Sigmoid colon (tissue), 7 donors: ENCODE measurements around the gene SMIM10L2A. TPM values are rescaled to one million over a fixed set of nuclear protein-coding genes. Genes with fewer than 3 reads are reported as not detected.

Experiments used
- DNase-seq: peaks from one replicate; pipeline ENCODE4 v3.0.0-alpha.2; 2019
- H3K27ac ChIP-seq, 4 donors: fragments of 200-600 bp; sonication (generic); one replicate each; pipeline ENCODE4 v1.5.1; 2016 to 2019; ENCODE audit warnings: mild to moderate bottlenecking in 1 of 4
- H3K27me3 ChIP-seq, 3 donors: fragments of 200-600 bp; sonication (generic); one replicate each; pipeline ENCODE4 v1.5.1; 2019; ENCODE audit warnings: mild to moderate bottlenecking in 1 of 3
- H3K36me3 ChIP-seq, 4 donors: fragments of 200-600 bp; sonication (generic); one replicate each; pipeline ENCODE4 v1.5.1; 2016 to 2019
- H3K4me1 ChIP-seq, 4 donors: fragments of 200-600 bp; sonication (generic); one replicate each; pipeline ENCODE4 v1.5.1; 2017 to 2019
- H3K4me3 ChIP-seq, 4 donors: fragments of 200-600 bp; sonication (generic); one replicate each; pipeline ENCODE4 v1.5.1; 2017 to 2019; ENCODE audit warnings: mild to moderate bottlenecking in 2 of 4, moderate library complexity in 1 of 4
- H3K9me3 ChIP-seq, 4 donors: fragments of 200-600 bp in 3 of 4; sonication (generic) in 3 of 4; one replicate each; pipeline versions ENCODE4 v1.5.1 to v1.6.1; 2013 to 2019
- EP300 ChIP-seq, 4 donors: sonication (generic); formaldehyde crosslinking; IDR thresholded peaks; one replicate each; pipeline ENCODE4 v1.6.1; 2017; ENCODE audit warnings: antibody characterized with exemption in 4 of 4
- POLR2A ChIP-seq, 2 donors: fragments of 450-650 bp; IDR thresholded peaks; one replicate each; pipeline ENCODE4 v1.6.1; 2016; ENCODE audit warnings: antibody characterized with exemption in 2 of 2, mild to moderate bottlenecking in 2 of 2, moderate library complexity in 2 of 2
- POLR2AphosphoS5 ChIP-seq, 4 donors: sonication (generic); formaldehyde crosslinking; IDR thresholded peaks; one replicate each; pipeline ENCODE4 v1.6.1; 2017; ENCODE audit warnings: antibody characterized with exemption in 4 of 4
- WGBS, 2 donors: extraction: QIAGEN DNeasy Blood & Tissue Kit; methylation state at CpG; one replicate each; pipeline ENCODE4 v1.1.7; 2013; 5-methylcytosine and 5-hydroxymethylcytosine counted together
- intact Hi-C: fragments of 100-400 bp; cut with DNase I; formaldehyde crosslinking; loops from one replicate; pipeline ENCODE4 v1.15.1; 2023
- polyA plus RNA-seq, 3 donors: library from polyadenylated mRNA; stranded (reverse); fragments of 200-250 nt; gene quantifications; one replicate each; pipeline ENCODE4 v1.2.3, GENCODE V29; 2013
- total RNA-seq, 4 donors: library from RNA; depleted of rRNA; stranded (reverse); fragments of >200 nt; gene quantifications; one replicate each; pipeline ENCODE4 v1.1.0, GENCODE V29; 2016
- TF ChIP-seq, protein P1 (sequence below), 4 experiments: fragments of 450-650 bp in 3 of 4; fragments of 200-600 bp in 1 of 4; IDR thresholded peaks; one replicate each; pipeline ENCODE4 v1.5.1; 2016 to 2019; ENCODE audit warnings: antibody characterized with exemption in 4 of 4, mild to moderate bottlenecking in 3 of 4, moderate library complexity in 2 of 4
- donor health status: healthy with polysubstance abuse.
- donor health status: Bipolar disorder and iron deficiency.
- donor health status: healthy.

SMIM10L2A gene
- total and polyA plus RNA-seq, 7 donors: under 0.01 to 1.9 (median 1.0) TPM; not detected in 1

DNA sequence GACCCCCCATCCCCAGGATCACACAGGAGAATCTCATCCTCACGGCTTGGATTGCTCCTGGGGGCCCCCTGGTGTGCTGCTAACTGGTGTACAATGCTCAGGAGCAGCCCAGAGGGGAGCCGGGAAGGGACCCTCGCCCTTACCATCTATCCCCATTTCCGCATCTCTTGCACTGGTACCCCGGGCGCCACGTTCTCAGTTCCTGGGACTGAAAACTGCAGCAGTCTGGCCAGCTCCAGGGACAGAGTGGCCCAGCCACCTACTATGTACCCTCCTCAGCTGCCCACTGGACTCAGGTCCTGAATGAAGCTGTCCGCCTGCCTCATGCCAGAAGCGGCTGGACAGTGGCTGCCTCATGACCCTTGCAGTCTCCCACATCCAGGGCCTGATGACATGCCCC lies 2.7 kb downstream of the SMIM10L2A start:
- DNase-seq: no peak
- WGBS, 2 donors: 93 to 94% methylated on average over 9 of the region's 9 CpGs
- H3K4me1 ChIP-seq: peaks cover 0 to 6% (median 3%) of the 10 kb centered on the region in 4 donors
- H3K4me3 ChIP-seq: no peak overlapping the region
- H3K36me3 ChIP-seq: no peaks in the 10 kb centered on the region
- no peaks in the 10 kb centered on the region for H3K9me3 ChIP-seq
- intact Hi-C loops: loop anchor here (5.0 kb wide), 2 partner anchors 98 to 322 kb away; partner anchors contain the start of gene INTS6L
- TF ChIP-seq, protein P1, sequence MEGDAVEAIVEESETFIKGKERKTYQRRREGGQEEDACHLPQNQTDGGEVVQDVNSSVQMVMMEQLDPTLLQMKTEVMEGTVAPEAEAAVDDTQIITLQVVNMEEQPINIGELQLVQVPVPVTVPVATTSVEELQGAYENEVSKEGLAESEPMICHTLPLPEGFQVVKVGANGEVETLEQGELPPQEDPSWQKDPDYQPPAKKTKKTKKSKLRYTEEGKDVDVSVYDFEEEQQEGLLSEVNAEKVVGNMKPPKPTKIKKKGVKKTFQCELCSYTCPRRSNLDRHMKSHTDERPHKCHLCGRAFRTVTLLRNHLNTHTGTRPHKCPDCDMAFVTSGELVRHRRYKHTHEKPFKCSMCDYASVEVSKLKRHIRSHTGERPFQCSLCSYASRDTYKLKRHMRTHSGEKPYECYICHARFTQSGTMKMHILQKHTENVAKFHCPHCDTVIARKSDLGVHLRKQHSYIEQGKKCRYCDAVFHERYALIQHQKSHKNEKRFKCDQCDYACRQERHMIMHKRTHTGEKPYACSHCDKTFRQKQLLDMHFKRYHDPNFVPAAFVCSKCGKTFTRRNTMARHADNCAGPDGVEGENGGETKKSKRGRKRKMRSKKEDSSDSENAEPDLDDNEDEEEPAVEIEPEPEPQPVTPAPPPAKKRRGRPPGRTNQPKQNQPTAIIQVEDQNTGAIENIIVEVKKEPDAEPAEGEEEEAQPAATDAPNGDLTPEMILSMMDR (IDR thresholded peaks at IDR 0.05): no peak
- no peak for TF ChIP-seq EP300 (IDR thresholded peaks at IDR 0.05)
- TF ChIP-seq POLR2AphosphoS5 (IDR thresholded peaks at IDR 0.05): no peak
- no peak for TF ChIP-seq POLR2A (IDR thresholded peaks at IDR 0.05)
- no peak overlapping the region for H3K27ac ChIP-seq
- H3K27me3 ChIP-seq: peaks cover 0 to 3% (median 0%) of the 10 kb centered on the region in 3 donors

DNA sequence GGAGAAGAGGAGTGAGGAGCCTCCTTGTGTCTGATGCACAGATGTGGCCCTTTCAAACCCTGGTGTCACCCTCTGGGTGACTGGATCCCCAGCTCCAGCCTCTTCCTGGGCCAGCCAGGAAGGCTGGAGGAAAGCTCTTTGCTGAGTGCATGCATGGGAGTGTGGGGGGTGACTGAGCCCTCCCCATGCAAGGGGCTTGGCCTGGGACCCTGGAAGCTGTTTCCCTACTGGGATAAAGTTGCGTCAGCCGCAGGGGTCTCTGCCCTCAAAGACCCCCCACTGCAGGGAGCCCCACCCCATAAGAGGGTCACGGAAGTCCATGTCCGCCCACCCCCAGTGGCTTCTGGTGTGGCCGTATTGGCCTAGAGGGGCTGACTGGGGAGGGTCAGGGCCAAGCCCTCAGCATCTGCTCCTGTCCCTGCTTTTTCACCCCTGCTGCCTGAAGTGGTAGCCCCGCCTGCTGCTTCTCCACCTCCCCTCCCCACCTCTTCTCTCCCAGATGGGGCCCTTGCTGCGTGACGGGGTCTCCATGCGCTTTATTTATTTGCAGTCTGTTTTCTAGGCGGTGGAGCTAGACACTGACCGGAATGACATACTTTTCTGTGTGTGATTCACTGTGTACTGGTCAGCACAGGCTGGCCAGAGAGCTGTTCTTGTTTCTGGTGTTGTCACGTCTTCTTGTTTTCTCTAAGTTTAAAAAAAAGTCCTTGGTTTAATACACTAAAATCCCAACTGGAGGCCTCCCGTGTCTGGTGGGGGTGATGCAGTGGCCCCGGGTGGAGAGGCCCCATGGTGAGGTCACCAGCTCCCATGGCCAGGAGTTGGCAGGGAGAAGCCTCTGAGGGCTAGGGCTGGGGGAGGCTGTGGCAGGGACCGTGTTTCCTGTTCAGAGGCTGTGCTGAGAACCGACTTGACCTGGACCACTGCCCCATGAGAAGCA lies 3.6 kb downstream of the SMIM10L2A start:
- no peak overlapping the region for H3K27ac ChIP-seq
- intact Hi-C loops: no loop called here
- peaks cover 0 to 3% (median 0%) of the 10 kb centered on the region in 3 donors for H3K27me3 ChIP-seq
- H3K4me1 ChIP-seq: peaks cover 0 to 6% (median 3%) of the 10 kb centered on the region in 4 donors
- no peak for DNase-seq
- H3K9me3 ChIP-seq: no peaks in the 10 kb centered on the region
- TF ChIP-seq POLR2A (IDR thresholded peaks at IDR 0.05): no peak
- H3K36me3 ChIP-seq: no peaks in the 10 kb centered on the region
- H3K4me3 ChIP-seq: no peak overlapping the region
- 62 to 67% methylated on average over 16 of the region's 16 CpGs for WGBS, 2 donors

DNA sequence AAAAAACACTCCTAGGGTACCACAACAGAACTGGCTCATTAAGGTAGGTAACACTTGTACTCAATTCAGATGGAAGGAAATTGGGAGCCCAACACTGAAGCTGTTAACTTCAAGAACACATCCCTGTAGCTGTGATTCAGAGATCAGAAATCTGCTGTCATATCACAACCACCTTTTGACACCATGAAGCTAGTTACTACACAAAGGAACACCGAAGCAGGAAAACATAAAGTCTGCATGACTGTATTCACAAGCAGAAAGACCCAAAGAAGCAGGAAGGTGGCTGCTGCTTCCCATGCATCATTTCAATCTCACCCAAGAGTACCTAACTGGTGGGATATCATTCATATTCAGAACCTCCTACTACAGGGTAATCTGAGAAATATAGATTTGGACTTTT lies 7.7 kb downstream of the SMIM10L2A start:
- intact Hi-C loops: no loop called here
- Histone ChIP-seq H3K9me3 (no peaks in the 10 kb centered on the region), H3K27ac (no peak overlapping the region), H3K4me3 (no peak overlapping the region), H3K36me3 (no peaks in the 10 kb centered on the region), H3K4me1 (no peaks in the 10 kb centered on the region), H3K27me3 (peaks cover 0 to 3% (median 0%) of the 10 kb centered on the region in 3 donors)
- no peak for DNase-seq
- no peak for TF ChIP-seq POLR2AphosphoS5 (IDR thresholded peaks at IDR 0.05)
- TF ChIP-seq, protein P1 (IDR thresholded peaks at IDR 0.05): no peak
- TF ChIP-seq EP300 (IDR thresholded peaks at IDR 0.05): no peak
- TF ChIP-seq POLR2A (IDR thresholded peaks at IDR 0.05): no peak
- WGBS, 2 donors: 84% methylated on average over 1 of the region's 1 CpG

DNA sequence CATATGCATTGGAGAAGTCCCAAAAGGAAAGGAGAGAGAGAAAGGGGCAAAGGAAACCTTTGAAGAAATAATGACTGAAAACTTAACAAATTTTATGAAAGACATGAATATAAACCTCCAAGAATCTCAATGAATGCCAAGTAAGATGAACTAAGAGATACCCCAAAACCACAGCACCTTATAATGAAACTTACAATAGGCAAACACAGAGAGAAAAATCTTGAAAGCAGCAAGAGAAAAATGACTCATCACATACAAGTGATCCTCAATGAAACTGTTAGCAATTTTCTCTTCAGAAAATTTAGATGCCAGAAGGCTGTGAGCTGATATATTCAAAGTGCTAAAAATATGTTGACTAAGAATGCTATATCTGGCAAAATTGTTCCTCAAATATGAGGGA lies 10.1 kb downstream of the SMIM10L2A start:
- no peak overlapping the region for H3K27ac ChIP-seq
- TF ChIP-seq POLR2A (IDR thresholded peaks at IDR 0.05) (no peak), EP300 (IDR thresholded peaks at IDR 0.05) (no peak), POLR2AphosphoS5 (IDR thresholded peaks at IDR 0.05) (no peak)
- TF ChIP-seq, protein P1 (IDR thresholded peaks at IDR 0.05): no peak
- H3K4me3 ChIP-seq: no peak overlapping the region
- H3K4me1 ChIP-seq: no peaks in the 10 kb centered on the region
- no peaks in the 10 kb centered on the region for H3K27me3 ChIP-seq
- intact Hi-C loops: no loop called here
- no peaks in the 10 kb centered on the region for H3K36me3 ChIP-seq
- no peaks in the 10 kb centered on the region for H3K9me3 ChIP-seq
- DNase-seq: no peak

DNA sequence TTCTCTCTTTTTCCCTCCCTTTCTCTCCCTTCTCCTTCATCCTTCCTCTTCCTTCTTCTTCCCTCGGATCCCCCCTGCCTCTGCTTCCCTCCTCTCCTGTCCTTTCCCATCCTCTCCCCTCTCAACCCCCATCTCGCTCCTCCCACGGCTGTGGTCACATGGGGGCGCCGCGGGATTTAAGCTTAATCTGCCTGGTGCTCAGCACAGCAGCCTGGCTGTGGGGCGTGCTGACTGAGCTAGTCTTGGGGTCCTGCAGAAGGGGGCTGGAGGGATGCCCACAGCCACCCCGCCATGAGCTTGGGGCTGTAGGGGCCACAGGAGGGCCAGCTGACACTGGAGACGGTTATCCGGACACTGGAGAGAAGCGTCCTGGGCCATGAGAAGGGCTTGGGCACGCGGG lies 10.7 kb downstream of the SMIM10L2A start:
- TF ChIP-seq, protein P1 (IDR thresholded peaks at IDR 0.05): no peak
- no peak for TF ChIP-seq EP300 (IDR thresholded peaks at IDR 0.05)
- no peak for TF ChIP-seq POLR2AphosphoS5 (IDR thresholded peaks at IDR 0.05)
- no peak for TF ChIP-seq POLR2A (IDR thresholded peaks at IDR 0.05)
- Histone ChIP-seq H3K27ac (no peak overlapping the region), H3K36me3 (no peaks in the 10 kb centered on the region), H3K27me3 (no peaks in the 10 kb centered on the region), H3K9me3 (no peaks in the 10 kb centered on the region), H3K4me3 (no peak overlapping the region), H3K4me1 (no peaks in the 10 kb centered on the region)
- intact Hi-C loops: no loop called here
- 79 to 85% methylated on average over 13 of the region's 13 CpGs for WGBS, 2 donors
- no peak for DNase-seq
